ENCODE results near the gene CAV2.

The CAV2 gene

GRCh38 chr7:116548506-116548905 lies 49.0 kb downstream of the CAV2 start:
- H3K27me3 ChIP-seq (ENCODE audit: control insufficient read depth, low read length), result no peaks in the 10 kb centered on the region
- no peaks in the 10 kb centered on the region for H3K9me2 ChIP-seq (replicated peaks; ENCODE audit: control insufficient read depth, low read length)
- H3K4me1 ChIP-seq (ENCODE audit: control insufficient read depth, low read length), result no peaks in the 10 kb centered on the region
- H4K20me1 ChIP-seq (ENCODE audit: control insufficient read depth, insufficient read depth, low read depth, low read length), result no peaks in the 10 kb centered on the region
- H3K79me2 ChIP-seq (ENCODE audit: control insufficient read depth, low read length), result no peaks in the 10 kb centered on the region
- H3K27ac ChIP-seq (ENCODE audit: low read depth, low read length), result no peak overlapping the region
- H3K4me2 ChIP-seq (ENCODE audit: low read length), result no peak overlapping the region
- H3K36me3 ChIP-seq (ENCODE audit: control insufficient read depth, low read length), result no peaks in the 10 kb centered on the region
- H3K4me3 ChIP-seq (ENCODE audit: low read length), result no peak overlapping the region
- TF ChIP-seq CTCF (IDR thresholded peaks at IDR 0.05; ENCODE audit: low read depth, low read length, poor library complexity, severe bottlenecking) (no peak), EZH2phosphoT487 (IDR thresholded peaks at IDR 0.05; ENCODE audit: borderline replicate concordance, low read length) (no peak)
- no peaks in the 10 kb centered on the region for H3K9me3 ChIP-seq (ENCODE audit: control insufficient read depth, insufficient read depth, low read length)
- no peaks in the 10 kb centered on the region for H3F3A ChIP-seq (ENCODE audit: control insufficient read depth, insufficient read depth)

DNA sequence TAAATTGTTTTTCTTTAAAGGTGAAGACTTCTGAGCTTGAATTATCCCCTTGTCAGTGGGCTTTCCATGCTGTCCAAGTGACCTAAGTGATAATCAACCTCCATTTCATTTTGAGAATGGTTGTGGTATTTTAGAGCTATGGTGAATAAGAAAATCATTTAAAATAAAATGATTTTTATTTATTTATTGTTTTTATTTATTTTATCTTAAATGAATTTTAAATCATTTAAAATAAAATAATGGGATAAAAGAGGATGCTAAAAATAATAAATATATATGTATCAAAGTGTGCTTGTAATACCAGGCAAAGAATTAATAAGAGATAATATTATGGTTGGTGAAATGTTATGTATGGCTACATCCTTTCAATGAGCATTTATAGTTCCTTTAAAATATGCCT lies 49.8 kb downstream of the CAV2 start:
- no peaks in the 10 kb centered on the region for H3K27me3 ChIP-seq (ENCODE audit: control insufficient read depth, low read length)
- H3K36me3 ChIP-seq (ENCODE audit: control insufficient read depth, low read length), result no peaks in the 10 kb centered on the region
- no peaks in the 10 kb centered on the region for H3K9me2 ChIP-seq (replicated peaks; ENCODE audit: control insufficient read depth, low read length)
- H3K4me2 ChIP-seq (ENCODE audit: low read length), result no peak overlapping the region
- TF ChIP-seq CTCF (IDR thresholded peaks at IDR 0.05; ENCODE audit: low read depth, low read length, poor library complexity, severe bottlenecking) (no peak), EZH2phosphoT487 (IDR thresholded peaks at IDR 0.05; ENCODE audit: borderline replicate concordance, low read length) (no peak)
- no peaks in the 10 kb centered on the region for H3K4me1 ChIP-seq (ENCODE audit: control insufficient read depth, low read length)
- H3K9me3 ChIP-seq (ENCODE audit: control insufficient read depth, insufficient read depth, low read length), result no peaks in the 10 kb centered on the region
- H3K79me2 ChIP-seq (ENCODE audit: control insufficient read depth, low read length), result no peaks in the 10 kb centered on the region
- no peak overlapping the region for H3K27ac ChIP-seq (ENCODE audit: low read depth, low read length)
- H3F3A ChIP-seq (ENCODE audit: control insufficient read depth, insufficient read depth), result no peaks in the 10 kb centered on the region
- no peak overlapping the region for H3K4me3 ChIP-seq (ENCODE audit: low read length)
- H4K20me1 ChIP-seq (ENCODE audit: control insufficient read depth, insufficient read depth, low read depth, low read length), result no peaks in the 10 kb centered on the region

- H3K27me3 ChIP-seq (ENCODE audit: control insufficient read depth, low read length), result no peaks in the 10 kb centered on the region
- no peak overlapping the region for H3K27ac ChIP-seq (ENCODE audit: low read depth, low read length)
- H3K9me2 ChIP-seq (replicated peaks; ENCODE audit: control insufficient read depth, low read length), result no peaks in the 10 kb centered on the region
- H3K79me2 ChIP-seq (ENCODE audit: control insufficient read depth, low read length), result no peaks in the 10 kb centered on the region
- no peaks in the 10 kb centered on the region for H3K9me3 ChIP-seq (ENCODE audit: control insufficient read depth, insufficient read depth, low read length)
- no peak overlapping the region for H3K4me2 ChIP-seq (ENCODE audit: low read length)
- no peaks in the 10 kb centered on the region for H4K20me1 ChIP-seq (ENCODE audit: control insufficient read depth, insufficient read depth, low read depth, low read length)
- no peaks in the 10 kb centered on the region for H3K4me1 ChIP-seq (ENCODE audit: control insufficient read depth, low read length)
- H3F3A ChIP-seq (ENCODE audit: control insufficient read depth, insufficient read depth), result no peaks in the 10 kb centered on the region
- no peak overlapping the region for H3K4me3 ChIP-seq (ENCODE audit: low read length)
- no peak for TF ChIP-seq CTCF (IDR thresholded peaks at IDR 0.05; ENCODE audit: low read depth, low read length, poor library complexity, severe bottlenecking)
- TF ChIP-seq EZH2phosphoT487 (IDR thresholded peaks at IDR 0.05; ENCODE audit: borderline replicate concordance, low read length), result no peak
- H3K36me3 ChIP-seq (ENCODE audit: control insufficient read depth, low read length), result no peaks in the 10 kb centered on the region
Observed at GRCh38 chr7:116551692-116552091, 52.2 kb downstream of the CAV2 start.

GRCh38 chr7:116552602-116553001 lies 53.1 kb downstream of the CAV2 start:
- no peaks in the 10 kb centered on the region for H3K36me3 ChIP-seq (ENCODE audit: control insufficient read depth, low read length)

More at GRCh38 chr7:116552602-116553001, 53.1 kb downstream of the CAV2 start:
- Histone ChIP-seq H3K27ac (ENCODE audit: low read depth, low read length) (no peak overlapping the region), H3K4me1 (ENCODE audit: control insufficient read depth, low read length) (no peaks in the 10 kb centered on the region), H3K4me2 (ENCODE audit: low read length) (no peak overlapping the region), H3K79me2 (ENCODE audit: control insufficient read depth, low read length) (no peaks in the 10 kb centered on the region), H3K27me3 (ENCODE audit: control insufficient read depth, low read length) (no peaks in the 10 kb centered on the region), H3K4me3 (ENCODE audit: low read length) (no peak overlapping the region), H3K9me2 (replicated peaks; ENCODE audit: control insufficient read depth, low read length) (no peaks in the 10 kb centered on the region), H4K20me1 (ENCODE audit: control insufficient read depth, insufficient read depth, low read depth, low read length) (no peaks in the 10 kb centered on the region), H3K9me3 (ENCODE audit: control insufficient read depth, insufficient read depth, low read length) (no peaks in the 10 kb centered on the region), H3F3A (ENCODE audit: control insufficient read depth, insufficient read depth) (no peaks in the 10 kb centered on the region)
- TF ChIP-seq CTCF (IDR thresholded peaks at IDR 0.05; ENCODE audit: low read depth, low read length, poor library complexity, severe bottlenecking) (no peak), EZH2phosphoT487 (IDR thresholded peaks at IDR 0.05; ENCODE audit: borderline replicate concordance, low read length) (no peak)

Measured in DOHH2 (cell line).